ENCODE measurements around the gene NUBP2.

The NUBP2 gene, protein sequence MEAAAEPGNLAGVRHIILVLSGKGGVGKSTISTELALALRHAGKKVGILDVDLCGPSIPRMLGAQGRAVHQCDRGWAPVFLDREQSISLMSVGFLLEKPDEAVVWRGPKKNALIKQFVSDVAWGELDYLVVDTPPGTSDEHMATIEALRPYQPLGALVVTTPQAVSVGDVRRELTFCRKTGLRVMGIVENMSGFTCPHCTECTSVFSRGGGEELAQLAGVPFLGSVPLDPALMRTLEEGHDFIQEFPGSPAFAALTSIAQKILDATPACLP

DNA sequence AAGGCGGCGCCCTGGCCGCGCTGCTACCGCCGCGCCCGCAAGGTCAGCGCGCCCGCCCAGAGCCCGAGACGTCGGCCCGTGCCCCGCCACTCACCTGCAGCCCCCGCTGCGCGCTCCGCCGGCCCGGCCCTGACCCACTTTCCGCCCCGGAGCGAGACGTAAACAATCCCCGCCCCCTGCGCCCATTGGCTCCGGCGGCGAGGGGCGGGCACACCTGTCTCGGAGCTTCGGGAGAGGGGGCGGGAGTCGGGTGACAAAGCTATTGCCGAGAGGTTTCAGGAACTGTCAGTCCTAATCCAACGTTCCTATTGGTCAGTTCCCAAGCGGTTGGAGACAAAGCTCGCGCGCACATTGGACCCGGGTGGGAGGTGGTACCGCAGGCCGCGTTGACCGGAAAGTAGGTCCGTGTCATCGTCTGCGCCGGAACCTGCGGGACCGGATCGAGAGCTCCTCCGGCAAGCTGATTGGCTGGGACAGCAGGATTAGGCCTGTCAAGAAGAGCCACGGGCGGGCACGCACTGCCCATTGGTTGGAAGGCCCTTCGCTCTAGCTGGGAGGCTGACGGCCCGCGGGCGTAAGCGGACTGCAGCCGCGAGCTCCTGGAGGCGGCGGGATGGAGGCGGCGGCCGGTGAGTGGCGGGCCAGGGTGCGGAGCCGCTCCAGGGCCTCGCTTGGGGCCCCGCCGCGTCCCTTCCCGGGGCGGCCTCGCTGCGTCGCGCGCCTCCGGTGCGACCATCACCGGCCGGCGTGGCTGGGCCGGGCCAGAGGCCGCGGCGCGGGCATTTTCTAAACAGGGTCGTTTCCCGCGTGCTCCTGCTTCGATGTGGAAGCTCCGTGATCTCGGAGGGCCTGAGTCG, at the start of gene NUBP2, which contains the start of gene SPSB3:
Gene NUBP2, plus strand, starts transcription at position 553 of the 857 bp plus-strand sequence. Its CDS starts 61 bp downstream, at position 614.
Gene SPSB3, minus strand, starts transcription at position 164 of the 857 bp plus-strand sequence. CDS start 1,088 bp downstream, outside the sequence.
- DNase-seq: peak; percentile 90

DNA sequence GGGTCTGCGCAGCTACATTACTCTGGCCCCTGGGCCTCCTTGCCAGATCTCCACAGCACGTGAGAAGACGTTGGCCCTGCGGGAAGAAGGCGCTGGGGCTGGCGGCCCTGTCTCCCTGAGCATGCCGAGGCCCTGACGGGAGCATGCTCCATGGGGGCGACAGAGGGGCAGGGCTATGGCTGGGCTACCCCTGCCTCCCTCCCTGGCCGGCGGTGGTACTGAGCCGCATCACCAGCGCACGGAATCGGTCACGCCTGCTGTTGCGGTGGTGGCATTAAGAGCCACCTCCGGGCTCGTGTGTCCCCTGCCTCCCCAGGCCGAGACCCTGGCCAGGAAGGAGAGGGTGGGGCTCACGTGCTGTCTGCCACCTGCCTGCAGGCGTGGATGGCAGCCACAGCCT, 48.6 kb upstream of the NUBP2 start:
- DNase-seq: no peak

DNA sequence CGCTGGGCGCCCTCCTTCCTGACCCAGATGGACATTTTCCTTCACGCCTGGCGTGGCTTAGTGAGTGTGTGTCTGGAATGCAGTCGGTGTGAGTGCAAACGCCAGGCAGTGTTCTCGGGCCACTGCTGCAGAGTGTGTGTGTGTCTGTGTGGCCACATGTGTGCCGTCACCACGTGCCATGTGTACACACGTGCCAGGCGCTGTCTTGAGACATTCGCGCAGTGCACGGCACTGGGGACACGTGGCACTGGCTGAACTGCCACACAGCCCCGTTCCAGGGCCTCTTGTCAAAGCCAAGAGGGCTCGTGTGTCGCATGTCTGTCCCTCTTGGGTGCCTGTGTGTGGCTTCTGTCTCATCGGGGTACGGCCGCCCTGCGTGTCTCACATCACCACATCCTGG, 47.9 kb upstream of the NUBP2 start:
- DNase-seq: no peak

DNA sequence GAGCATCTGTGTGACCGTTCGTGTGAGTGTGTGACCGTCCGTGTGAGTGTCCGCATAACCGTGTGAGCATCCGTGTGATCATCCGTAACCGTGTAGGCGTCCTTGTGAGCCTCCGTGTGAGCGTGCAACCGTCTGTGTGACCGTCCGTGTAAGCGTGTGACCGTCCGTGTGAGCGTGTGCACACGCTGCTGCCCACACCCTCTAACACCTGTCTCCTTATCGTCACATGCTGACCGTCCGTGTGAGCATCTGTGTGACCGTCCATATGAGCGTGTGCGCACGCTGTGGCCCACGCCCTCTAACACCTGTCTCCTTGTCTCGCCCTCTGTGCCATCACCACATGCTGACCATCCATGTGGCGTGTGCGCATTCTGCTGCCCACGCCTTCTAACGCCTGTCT, 42.5 kb upstream of the NUBP2 start:
- DNase-seq: no peak

DNA sequence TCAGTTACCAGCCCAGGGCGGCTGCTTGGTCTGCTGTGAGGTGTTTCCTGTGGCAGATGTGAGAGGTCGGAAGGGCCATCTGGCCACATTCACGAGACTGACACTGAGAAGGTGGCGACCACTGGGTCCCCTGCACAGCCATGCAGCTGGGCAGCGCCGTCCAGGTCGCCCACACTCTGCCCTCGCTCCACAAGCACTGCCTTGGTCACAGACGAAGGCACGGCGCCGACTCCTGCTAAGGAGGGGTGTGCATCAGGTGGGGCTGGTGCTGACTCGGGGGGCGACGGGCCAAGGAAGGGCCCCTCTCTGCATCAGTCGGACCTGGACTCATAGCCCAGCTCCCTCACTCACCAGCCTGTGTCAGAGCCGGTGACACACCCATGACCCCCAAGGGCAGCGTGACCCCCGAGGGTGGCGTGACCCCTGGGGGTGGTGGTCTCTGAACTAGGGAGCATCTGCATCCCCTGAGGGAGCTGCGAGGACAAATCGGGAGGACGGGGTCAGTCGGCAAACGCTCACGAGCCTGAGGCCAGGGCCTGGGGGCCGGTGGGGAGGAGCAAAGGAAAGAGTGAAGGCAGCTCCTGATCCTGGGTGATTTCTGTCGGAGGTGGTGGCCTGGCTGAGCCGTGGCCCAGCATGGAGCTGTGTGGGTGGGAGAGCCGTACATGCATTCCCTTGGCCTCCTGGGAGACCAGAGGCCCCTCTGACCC, 41.8 kb upstream of the NUBP2 start:
- no peak for DNase-seq

DNA sequence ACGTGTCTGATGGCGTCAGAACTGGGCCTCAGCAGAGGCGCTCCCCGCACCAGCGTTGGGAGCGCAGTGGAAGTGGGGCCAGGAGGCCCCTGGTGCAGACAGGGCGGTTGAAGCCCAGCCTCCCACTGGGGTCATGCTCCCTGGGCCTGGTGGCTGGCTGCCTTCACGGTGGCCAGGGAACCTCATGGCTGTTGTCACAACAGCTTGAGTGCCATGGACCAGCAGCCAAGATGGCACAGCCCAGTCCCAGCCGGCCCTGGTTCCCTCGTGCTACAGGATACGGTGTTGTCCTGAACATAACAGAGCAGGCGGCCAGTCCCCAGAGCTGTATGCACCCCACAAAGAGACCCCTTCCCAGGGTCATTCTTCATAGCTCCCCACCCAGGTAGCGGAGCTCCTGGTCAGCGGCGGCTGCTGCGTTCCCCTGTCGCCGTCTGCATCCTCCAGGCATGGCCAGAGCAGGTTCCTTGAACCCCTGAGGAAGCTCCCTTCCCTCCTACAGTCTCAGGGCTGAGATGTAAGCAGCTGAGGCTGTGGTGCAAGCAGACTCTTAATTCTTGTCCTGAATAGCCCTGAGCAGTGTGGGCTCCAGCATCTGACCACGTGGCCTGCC, 41.1 kb upstream of the NUBP2 start:
- no peak for DNase-seq

DNA sequence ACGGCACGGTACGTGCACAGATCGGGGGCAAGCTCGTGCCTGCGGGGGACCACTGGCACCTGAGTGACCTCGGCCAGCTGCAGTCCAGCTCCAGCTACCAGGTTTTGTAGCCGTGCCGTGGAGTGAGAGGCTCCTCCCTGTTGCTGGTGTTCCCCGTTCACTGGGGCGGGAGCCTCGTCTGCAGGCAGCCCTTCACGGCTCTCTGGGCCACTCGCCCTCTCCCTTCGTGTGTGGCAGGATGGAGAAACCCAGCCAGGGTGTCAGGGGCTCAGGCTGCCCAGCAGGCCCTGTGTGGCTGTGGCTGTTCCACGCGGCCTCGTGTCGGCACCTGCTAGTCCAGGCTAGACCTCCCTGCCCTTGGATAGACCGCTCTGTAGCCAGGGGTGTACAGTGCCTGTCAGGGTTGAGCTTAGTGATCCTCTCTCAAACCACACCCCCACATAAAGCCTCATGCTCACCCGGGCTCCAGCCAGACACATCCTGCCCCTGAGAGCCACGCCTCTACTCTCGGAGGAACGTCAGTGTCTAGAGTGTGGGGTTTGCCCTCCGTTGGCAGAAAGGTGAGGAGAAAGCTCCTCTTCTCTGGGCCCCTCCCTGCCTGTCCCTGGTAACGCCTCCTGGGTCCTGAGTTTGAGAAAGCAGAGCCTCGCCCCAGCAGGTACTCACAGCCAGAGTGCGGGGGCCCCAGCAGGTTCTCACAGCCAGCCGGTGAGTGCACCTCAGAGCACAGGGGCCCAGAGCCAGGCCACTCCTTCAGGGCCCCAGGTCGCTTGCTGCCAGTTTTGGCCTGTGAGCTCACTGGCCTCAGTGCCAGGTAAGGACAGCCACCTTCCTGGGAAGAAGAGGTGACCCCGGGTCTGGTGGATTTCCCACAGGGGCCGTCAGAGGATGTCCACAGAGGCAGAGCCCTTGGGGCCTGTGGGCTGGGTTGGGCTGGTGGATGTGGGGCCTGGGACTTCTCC, 39.1 kb upstream of the NUBP2 start:
- DNase-seq: no peak

DNA sequence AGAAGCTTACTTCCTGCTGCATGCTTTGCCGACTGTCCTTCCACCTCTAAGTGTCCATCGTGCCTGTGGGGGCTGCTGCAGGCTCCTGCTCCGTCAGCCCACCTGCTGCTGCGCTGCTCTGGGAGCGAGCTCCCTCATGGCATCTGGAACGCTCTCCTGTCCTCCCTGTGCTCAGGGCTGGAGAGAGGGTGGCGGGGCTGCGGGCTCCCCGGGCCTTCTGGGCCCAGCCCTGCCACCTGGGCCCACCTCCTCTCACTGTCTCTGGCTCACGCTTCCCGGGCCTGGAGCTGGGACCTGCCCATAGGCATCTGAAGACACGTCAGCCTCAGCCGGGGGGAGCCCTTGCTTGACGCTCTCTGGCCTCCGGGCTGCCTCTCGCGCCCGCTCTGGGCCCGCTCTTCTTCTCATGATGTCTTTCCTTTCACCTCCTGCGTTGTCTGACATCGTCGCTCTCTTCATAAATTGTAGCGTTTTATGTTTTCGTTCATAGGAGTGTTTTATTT, 38.4 kb upstream of the NUBP2 start:
- DNase-seq: no peak

DNA sequence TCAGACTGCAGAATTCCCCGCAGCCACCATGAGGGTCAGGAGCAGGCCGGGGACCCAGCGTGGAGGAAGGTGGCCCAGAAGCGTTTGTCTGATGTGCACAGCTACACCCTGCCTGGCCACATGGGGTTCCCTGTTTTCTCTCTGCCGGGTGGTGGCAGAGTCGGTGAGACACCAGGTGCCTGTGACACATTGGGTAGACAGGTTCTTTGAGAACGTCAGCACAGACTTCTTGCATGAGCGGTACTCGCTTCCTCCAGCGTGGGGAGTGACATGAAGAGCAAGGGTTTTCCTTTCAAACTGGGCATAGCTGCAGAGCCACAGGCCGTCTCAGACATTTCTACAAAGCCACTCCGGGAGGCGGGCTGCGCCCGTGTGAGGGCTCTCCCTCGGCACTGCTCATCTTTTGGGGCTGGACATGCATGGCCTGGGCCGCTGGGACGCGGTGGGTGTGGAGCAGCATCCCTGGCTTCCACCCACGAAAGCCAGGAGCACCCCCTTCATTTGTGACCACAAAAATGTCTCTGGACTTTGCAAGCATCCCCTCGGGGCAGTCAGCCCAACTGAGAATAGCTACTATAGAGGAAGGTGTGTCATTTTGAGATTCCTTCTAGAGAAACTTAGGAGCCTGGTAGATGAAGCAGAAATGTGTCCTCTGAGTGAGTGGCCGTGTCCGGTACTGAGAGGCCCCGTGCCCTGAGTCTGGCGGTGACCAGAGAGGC, 37.4 kb upstream of the NUBP2 start:
- no peak for DNase-seq

DNA sequence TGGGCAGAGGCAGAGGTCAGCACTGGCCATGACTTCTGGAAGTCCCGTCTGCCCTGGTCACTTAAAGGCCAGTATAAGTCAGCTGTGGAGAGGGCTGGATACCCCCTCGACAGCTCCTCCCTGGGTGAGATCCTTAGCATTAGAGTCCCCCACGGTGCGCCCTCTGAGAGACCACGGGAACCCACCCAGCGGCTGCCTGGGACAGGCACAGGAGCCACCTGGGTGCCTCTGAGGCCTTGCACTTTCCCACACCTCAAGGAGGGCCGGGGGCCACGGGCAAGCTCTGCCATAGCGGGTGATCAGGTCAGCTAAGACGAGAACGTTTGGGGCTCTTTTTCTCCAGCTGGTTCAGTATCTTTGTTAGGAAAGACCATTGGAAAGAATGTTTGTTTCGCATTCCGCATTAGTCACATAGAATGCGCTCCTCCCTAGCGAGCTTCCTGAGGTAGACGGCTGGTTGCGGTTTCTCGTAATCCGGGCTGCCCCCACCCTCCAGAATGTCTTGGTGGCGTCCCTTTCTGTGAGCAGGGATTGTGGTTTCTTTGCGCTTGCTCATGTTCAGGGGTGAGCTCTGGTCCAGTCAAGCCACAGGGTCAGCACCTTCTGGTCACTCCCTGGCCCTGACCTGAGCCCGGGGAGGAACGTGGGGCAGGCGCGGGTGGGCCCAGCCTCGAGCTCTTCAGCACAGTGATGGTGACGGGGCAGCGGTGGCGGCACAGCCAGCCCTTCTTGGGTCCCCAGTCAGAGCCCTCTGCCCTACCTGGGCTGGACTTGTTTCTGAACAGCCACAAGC, 36.7 kb upstream of the NUBP2 start:
- no peak for DNase-seq

DNA sequence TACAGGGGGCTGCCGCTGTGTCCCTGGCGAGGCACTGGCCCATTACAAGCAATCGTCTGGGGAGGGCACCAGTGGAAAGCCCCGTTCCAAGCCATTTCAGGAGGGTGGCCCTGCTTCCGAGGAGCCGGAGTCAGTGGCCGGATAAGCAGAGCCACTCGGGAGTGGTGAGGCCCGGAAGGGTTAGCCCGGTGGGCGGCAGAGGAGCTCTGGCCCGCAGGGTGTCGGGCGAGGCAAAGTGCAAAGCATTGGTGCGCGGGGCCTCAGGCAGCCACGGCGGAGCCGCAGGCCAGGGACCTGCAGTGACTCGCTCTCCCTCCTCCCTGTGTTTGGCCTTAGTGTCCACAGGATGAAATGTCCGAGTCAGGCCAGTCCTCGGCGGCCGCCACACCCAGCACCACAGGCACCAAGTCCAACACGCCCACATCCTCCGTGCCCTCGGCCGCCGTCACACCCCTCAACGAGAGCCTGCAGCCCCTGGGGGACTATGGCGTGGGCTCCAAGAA, 36.0 kb upstream of the NUBP2 start:
- no peak for DNase-seq

DNA sequence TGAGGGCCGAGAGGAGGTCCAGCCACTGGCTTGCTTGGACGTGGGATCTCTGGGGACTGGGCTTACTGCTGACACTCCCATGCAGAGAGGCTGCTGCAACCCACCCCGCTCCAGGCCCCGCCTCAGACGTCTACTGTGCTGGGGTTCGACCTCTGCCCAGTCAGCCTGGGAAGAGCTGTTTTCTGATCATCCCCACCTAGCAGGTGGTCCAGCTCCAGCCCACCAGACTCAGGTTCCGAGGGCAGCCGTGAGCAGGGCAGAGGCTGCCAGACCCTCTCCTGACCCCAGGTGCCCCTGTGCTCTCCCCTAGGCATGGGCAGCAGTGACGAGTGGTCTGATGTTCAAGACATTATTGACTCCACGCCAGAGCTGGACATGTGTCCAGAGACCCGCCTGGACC, 34.8 kb upstream of the NUBP2 start:
- DNase-seq: no peak

DNA sequence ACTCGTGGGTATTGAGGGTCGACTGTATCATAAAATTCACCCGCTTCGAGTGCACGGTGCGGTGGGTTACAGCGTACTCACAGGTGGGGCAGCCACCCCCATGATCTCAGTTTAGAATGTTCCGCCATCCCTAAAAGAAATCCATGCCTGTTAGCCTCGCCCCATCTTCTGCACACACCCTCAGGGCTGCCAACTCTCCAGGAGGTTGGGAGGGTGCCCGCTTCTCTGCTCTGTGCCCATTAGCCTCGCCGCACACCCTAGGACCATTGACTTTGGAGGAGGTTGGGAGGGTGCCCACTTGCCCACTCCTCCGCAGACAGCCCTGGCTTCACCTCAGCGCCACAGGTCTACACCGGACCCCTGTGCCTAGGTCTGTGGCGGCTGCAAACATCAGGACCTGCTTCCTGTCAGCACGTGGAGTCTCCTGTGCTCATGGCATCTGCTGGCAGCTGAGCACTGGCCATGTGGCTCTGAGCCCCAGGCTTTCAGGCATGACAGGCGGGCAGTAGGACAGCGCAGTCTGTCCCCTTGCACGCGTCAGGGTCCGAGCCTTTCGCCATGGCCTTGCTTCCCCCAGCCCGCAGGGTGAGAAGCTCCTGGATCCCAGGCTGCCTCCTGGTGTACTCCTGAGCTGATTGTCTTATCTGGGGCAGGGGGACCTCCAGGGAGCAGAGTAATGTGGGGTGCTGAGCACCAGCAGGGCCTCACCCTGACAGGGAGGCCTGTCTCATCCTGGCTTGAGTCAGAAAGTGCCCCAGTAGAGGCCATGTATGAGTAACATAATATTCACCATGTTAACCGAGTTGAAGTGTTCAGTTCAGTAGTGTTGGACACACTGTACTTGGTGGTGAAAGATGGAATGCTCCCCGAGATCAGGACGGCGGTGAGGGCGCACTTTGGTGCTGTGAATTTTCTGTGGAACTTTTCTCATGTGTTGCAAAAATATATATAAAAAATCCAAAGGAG, 33.3 kb upstream of the NUBP2 start:
- DNase-seq: no peak

DNA sequence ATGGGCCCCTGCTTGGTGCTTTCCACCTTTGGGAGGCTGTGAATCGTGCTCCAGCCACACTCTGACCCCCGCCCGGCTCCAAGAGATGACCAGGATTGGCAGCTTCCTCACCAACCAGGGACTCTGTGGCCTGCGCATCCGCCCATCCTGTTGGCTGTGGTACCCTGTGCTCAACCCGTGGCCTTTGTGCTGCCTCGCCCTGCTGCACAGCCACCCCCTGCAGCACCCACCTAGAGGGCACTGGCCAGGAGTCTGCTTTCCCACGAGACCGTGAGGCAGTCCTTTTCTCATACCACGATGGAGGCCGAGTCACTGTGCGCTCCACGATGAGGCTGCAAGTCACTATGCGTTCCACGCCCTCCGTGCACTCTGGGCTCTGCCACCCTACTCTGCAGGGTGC, 30.8 kb upstream of the NUBP2 start:
- no peak for DNase-seq

DNA sequence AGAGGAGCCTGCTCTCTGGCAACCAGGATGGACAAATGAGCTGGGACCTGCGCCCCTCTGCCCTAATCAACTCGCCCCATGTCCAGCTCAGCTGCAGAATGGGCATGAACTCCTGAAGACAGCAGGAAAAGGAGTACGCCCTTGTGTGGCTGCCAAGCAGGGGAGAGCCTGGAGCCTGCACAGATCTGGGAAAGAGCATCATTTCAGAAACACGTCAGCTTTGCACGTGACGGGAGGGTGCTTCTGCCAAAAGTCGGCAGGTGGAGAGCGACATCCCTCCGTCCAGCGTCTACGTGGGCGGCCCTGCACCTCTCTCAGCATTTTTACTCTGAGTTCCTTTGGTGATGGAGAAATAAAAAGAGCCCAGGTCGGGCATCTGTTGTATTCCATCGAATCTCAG, 29.9 kb upstream of the NUBP2 start:
- no peak for DNase-seq

DNA sequence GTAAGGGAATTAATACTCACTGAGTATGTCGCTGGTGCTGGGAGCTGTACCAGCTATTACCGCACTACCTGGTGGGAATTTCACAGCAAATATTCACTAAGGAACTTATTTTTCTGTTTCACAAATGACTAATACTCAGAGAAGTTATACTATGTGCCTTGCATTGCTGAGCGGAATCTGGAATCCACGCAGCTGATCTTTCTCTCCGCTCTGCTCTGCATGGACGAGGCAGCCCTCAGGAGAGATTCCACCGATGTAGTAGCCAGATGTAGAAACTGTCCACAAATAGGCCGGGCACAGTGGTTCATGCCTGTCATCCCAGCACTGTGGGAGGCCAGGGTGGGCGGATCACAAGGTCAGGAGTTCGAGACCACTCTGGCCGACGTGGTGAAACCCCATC, 28.6 kb upstream of the NUBP2 start:
- DNase-seq: no peak

DNA sequence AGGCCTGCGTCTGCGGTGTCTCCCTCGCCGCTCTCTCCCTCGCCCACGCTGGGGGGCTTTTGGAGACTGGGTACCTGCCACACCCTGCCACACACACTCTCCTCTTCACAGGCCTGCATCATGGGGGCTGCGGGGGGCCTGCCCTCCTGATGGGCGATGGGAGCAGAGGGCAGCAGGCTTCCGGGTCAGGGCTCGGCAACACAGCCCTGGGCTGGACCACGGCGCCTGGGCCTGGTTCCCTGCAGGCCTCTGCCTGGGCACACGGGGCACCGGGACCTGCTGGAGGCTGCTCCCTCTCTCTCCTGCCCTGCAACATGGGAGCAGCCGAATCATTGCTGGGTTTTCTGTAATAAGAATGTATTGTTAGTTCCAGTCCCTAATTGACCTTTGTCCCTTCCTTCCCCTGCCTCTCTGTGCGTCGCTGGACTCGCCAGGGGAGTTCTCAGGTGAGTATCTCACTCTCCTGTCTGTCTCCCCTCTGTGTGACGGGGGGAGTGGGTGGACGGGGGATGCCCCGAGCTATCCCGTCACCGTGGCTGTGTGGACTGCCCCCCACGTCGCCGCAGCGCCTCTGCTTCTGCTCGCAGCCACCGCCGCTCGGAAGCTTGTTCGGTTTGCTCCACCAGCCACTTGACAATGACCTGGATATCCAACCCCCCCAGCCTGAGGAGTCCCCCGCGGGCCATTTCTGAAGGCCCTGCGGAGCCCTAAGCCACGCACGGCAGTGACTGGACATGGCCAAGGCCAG, 24.9 kb upstream of the NUBP2 start:
- no peak for DNase-seq

DNA sequence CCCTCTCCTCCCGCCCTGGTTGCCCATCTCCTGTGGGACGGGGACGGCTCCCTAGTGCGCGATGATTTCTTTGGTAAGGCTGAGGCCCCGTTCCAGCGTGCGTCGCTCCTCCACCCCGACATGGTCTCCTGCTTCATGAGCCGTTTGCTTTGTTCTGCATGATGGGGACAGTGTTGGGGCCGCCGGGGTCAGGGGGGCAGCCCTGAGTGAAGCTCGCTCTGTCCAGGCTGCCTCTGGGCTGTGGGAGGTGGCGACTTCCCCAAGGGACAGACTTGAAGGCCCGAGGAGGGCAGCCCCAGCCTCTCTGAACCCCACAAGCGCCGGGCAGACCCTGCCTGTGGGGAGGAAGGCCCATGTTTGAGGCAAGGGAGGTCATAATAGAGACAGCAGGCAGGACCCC, 23.8 kb upstream of the NUBP2 start:
- no peak for DNase-seq

All from NCI-H748 treated with DMSO at 0.1 percent for 48 hours (cell line).